Stimulated activated CD4-positive, alpha-beta T cell treated with anti-CD3 and anti-CD28 coated beads, Interleukin-4, amount 100 ng/mL, for 24 hours (primary cell): ENCODE results near the gene MYO15B.

Source experiments
- DNase-seq: peaks from one replicate; pipeline ENCODE4 v3.0.0-alpha.2; 2020

MYO15B gene

DNA sequence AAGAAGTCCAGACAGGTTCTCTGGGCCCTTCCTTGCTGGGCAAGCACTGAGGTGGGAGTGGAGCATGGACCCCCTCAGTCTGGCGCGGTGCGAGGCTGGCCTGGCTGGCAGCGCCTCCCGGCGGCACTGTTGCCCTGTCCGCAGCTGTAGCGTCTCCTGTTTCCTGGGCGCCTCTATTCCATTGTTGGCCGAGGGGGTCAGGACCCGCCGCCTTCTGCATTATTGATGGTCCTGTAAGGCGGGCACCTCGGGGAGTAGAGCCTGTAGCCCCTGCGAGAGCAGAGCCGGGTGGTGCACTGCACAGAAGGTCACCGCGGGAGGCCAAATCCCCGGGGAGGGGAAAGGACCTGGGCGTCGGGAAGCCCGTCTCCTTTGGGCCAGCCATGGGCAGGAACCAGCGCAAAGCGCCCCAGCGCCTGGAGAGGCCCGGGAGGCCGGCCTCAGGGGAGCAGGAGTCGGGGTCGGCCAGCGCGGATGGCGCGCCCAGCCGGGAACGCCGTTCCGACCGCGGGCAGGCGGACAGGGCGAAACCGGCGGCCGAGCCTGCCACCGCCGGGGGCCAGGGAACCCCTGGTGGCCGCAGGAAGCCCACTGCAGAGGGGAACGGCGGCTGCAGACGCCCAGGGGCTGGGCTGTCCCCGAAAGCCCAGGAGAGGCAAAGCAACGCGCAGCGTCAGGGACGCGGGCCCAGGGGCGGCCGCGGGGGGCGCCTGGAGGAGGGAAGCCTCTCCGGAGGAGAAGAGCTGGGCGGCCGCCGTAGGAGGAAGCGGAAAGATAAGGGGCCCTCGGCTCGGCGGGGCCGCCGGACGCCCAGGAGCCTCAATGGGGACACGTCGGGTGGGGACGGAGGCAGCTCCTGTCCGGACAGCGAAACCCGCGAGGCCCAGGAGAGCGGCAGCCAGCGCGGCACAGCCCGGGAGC lies at the start of gene MYO15B:
Gene MYO15B (plus strand): TSS at position 126 of the 921 bp plus-strand sequence. CDS start 258 bp downstream, at position 384.
- DNase-seq: peak; percentile 45

DNA sequence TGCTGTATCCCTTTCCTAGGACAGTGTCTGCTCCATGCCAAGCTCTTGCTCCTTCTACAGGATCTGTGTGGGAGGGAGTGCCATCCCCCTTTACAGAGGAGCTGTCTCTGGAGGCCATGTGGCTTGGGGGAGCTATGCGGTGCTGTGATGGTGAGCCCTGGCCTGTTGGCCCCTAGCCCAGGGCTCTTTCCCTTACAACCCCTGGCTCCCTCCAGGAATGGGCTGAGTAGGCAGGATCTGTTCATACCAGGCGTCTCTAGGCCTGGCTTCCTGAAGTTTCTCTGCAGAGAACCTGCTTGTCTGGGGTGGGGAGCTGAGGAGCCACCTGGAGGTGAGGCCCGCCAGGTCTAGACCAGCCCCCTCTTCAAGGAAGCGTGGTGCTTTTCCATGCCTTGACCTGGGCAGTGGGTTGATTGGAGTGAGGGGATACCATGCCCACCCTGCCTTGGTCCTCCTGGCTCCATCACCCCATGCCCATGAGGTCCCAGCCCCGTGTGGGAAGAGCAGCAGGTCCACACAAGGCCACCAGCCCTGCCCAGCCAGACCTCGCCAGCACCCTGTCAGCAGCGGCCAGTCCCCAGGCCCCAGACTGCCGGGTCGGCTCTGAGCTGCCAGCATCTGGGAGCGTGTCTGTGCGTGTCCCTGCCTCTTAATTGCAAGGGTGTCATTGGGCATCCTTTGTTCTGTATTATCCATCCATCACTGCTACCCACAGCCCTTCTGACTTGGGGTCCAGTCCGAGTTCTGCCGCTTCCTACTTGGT lies 47.5 kb upstream of the MYO15B start:
- no peak for DNase-seq

DNA sequence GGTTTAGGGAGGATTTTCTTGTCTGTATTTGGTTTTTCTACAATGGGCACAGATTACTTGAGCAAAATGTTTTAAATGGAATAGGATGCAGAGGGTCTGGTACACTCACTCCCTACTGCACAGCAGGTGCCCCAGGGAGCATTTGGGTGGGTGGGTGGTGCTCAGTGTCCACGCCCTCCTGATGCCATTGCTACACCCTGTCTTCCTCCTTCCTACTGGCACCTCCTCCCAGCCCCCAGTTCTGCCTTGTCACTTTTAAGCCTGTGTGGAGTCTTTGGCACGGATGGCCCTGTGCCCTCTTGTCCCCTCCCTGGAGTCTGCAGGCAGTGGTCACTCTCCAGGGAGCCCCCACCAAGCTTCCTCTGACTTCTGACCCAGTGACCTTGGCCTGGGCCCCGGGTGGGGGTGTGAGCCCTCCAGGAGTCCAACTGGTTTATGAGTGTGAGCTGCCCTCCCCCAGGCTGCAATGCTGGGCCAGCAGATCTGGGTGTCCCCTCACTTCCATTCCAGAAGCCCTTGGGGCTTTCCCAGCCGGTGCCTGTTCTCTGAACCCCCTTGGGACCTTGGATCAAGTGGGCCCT lies 46.6 kb upstream of the MYO15B start:
- DNase-seq: no peak

DNA sequence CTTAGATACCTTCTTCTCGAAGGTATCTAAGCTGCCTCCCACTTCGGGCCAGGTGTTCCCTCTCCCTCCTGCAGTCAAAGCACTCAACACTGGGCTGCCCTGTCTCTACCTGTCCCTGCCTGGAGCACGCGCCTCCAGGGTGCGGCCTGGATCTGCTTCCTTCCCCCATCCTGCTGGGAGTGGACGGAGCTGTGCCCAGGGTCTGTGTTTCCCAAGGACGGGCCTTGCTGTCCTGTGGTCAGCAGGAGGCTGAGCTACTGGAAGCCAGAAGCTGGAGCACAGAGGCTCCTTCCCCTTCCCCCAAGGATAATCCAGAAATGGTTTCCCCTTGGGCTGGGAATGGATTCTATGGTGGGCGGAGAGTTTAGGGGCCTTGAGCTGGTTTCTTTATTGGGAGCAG lies 45.4 kb upstream of the MYO15B start:
- no peak for DNase-seq

DNA sequence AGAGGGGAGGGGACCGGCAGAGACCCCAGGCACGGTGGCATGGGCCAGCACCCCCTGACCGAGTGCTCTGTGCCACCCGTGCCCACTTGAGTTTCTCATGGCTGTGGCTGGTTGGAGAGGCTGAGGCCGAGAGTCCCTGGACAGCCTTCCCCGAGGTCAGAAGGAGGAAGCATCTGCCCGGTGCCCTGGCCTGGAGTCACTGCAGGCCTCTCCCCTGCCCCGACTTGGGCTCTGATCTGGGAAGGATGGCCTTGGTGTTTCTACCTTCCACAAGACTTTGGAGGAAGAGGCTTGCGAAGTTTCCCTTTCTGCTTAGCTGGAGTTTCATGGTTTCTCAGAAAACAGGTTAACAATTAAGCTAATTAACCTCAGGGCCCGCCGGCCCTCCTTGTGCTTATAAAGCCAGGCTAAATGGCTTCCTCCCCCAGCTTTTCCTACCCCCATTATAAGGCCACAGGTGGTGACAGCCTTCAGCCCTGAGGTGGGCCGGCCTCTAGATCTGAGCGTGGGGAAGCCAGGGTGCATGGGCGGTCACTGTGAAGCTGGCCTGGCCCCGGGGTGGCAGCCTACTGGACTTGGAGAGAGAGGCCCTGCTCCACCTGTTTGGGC lies 44.8 kb upstream of the MYO15B start:
- DNase-seq: no peak

DNA sequence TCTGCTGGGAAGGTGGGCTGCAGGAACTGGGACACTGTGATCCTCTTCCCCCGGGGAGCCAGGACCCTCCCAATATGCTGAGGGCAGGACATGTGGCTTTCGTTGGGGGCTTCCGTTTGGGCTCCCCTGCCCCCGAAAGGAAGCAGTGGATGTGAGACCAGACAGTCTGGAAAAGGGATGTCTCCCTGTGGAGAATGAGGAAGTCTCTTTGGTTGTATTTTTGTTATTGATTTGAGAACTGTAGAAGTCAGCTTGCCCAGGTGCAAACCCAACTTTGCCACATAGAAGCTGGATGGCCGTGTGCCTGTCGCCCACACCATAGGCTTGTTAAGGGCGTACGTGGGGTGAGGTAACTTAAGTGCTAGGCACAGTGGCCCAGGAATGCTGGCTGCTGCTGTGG lies 43.4 kb upstream of the MYO15B start:
- DNase-seq: no peak

DNA sequence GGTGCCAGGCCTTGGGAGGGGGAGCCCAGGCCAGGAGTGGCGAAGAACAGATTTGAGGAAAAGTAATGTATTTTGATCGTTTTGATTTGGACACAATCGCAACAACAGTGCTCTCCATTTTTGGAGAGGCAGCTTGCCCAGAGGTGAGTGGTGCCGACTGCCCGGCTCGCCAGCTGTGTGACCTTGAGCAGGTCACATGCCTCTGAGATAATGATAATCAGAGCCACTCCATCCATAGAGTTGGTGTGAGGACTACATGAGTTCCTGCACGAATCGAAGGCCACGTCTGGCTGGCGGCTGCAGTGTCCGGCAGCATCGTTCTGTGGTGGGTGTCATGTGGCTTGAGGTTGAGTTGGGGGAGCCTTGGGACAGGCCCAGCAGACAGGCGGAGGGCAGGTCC lies 41.4 kb upstream of the MYO15B start:
- no peak for DNase-seq

DNA sequence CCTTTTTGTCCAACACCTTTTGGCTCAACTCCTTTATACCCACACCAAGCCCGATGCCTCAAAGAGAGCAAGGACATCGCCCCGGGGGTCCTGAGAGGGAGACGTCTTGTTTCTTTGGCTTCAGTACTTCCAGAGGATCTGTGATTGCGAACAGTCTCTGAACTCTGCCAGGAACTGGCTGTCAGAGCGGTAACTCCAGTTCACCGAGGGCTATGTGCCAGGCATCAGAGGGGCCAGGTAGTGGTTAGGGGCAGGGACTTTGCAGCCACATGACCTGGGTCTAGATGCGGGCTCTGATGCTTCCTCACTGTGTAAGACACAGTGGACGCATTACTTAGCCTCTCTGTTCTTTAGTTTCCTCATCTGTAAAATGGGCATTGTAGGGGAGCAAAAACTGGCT lies 40.5 kb upstream of the MYO15B start:
- DNase-seq: no peak

DNA sequence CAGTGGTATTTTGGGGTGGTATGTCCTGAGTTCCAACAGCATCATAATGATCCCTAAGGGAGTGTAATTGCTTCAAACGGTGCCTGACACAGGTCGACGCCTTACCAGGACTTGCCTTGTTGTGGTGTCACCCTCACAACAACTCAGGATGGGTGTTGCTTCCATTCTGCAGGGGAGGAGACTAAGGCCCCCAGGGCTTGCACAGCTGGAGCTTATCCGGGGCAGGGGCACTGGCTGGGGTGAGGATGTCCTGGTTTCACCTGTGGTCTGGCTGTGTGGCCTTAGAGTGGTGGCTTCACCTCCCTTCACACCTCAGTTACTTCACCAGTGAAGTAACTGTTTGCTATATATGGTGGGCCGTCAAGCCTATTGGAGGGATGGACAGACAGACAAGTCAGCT lies 38.8 kb upstream of the MYO15B start:
- DNase-seq: no peak

DNA sequence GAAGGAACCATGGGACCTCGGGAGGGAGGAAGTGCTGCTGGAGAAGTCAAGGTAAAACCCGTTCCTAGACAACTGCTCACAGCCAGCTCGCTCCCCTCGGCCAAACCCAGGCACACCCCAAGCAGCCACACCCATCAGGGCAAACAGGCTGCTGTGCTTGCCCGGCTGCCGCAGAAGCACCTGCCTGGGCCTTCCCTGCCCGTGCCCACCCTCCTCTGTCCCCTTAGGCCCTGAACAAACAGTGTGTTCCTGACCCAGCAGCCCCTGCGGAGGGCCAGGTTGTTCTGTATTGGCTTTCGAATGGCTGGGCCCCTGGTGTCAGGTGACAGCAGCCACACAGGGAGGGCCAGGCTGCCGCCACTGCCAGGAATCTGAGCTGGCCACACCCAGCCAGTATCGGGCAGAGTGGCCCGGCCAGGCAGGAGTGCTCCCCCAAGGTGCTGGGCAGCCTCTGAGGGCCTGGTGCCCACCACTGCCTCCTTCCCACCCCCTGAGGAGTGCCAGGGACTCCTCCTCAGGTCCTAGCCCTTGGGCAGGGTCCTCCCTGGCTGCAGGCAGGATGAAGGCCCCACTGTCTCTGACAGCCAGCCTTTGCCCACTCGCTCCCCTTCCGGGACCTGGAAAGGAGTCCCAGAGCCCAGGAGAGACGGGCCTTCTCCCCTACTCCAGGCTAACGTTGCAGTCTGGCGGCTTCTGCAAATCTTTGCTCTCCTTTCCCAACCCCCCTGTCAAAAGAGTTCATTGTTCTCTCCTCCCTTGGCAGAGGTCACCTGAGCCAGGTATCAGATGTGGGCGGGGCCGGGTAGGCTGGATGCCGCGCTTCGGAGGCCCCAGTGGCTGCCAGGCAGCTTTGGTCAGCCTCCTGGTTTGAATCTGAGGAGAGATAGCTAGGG lies 38.1 kb upstream of the MYO15B start:
- DNase-seq: no peak

DNA sequence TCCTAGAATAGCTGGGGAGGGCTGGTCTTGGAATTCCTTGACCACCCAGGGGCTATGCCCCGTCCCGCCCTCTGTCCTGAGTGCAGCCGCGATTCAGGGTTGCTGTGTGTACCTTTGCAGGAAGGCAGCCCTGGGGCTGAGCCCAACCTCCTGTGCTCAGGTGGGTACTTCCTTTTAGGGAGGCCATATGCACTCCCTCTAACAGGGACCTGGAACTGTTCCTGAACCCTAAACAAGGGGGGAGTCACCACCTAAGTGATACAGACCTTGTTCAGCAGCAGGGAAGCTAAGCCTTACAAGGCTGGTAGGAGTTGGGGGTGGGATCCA lies 37.5 kb upstream of the MYO15B start:
- DNase-seq: no peak

DNA sequence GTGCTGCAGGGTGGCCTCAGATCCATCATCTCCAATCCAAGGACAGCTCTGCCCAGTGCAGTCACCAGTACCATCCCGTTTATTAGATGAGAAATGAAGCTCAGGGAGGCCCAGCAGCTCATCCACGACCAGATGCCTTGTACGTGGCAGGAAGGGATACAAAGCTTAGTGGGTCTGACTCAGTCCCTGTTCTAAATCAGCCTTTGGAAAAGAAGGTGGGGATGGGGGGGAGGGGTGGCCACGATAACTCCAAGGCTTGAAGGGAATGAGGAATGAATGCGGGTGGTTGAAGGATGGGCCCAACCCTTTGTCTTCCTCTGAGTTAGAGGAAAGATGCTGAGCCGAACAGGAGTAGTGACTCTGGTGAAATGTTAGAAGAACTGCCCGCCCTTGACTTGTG lies 36.3 kb upstream of the MYO15B start:
- no peak for DNase-seq

DNA sequence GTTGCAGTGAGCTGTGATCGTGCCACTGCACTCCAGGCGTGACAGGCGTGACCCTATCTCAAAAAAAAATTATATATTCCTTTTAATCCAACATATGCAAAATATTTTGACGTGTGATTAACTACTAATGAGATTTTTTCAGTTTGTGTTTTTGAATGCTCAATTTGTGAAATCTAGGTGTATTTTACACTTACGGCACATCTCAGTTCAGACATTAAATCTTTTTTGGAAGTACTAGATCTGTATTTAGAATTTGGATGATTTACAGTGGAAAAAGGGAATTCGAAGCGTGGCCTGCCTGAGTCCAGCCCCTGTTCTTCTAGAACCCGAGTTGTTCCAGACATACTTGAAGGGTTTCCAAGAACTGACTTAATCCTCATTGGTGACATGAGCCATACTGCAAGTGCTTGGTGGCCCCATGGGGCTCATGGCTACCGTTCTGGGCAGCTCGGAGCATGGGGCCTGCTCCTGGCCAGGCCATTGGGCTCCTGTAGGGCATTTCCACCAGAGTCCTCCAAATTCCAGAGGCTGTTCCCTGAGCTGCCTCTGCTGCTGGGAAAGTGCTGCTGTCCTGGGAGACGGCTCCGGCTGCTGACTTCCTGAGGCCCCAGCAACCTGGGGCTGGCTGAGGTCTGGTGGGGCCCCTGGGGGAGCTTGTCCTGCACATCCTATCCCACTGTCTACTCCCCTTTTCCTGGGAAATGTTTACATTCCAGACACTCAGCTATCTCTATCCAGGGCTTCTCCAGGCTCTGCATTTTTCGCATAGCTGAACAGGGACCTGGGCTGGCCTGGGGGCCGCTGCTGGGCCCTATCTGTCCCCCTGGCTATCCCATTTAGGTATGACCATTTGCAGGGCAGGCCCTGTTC lies 34.9 kb upstream of the MYO15B start:
- no peak for DNase-seq

DNA sequence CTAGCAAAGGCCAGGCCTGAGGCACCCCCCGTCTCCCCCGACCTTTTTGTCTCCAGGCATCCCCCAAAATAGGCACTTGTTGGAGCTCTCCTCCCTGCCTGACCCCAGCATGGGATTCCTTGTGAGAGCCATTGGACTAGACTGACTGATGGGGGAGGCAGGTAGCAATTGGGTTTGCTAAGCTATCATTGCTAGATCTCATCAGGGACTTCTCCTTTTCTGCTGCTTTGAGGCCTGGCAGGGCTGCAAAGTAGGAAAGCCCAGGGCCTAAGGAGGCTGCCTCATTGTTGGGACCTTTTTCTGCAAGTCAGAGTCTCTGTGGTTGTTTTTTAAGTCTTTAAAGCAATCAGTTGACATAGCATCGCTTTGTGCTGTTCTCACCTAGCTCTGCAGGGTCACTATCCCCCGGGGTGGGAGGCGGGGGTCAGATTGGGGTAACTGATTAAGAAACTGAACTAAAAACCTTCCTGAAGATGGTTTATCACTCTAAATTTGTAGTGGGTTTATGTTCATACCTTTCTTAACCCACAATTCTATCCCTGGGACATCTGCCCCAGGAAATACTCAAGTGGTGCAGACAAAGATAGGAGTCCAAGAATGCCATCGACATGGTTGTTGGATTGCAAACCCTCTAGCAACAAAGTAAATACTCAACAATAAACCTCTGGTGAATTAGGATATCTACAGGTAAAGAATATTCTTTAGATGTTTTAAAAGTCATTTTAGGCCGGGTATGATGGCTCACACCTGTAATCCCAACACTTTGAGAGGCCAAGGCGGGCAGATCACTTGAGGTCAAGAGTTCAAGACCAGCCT lies 34.1 kb upstream of the MYO15B start:
- no peak for DNase-seq

DNA sequence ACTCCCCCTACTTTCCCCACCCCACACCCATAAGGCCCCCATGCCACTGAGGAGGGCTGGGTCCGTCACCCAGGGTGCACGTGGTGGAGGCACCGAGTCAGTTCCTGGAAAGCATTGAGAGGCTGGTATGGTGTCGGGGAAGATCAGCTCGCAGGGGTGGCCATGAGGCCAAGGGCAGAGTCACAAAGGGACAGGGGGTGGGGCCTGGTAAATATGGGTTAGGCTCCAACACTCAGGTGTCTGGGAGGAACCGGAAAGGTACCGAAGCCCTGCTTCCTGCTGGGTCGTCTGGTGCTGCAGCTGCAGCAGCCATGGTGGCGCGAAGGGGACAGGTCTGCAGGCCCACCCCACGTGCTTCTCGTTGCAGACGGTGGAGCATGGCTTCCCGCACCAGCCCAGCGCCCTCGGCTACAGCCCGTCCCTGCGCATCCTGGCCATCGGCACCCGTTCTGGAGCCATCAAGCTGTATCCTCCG lies 31.9 kb upstream of the MYO15B start:
- no peak for DNase-seq

DNA sequence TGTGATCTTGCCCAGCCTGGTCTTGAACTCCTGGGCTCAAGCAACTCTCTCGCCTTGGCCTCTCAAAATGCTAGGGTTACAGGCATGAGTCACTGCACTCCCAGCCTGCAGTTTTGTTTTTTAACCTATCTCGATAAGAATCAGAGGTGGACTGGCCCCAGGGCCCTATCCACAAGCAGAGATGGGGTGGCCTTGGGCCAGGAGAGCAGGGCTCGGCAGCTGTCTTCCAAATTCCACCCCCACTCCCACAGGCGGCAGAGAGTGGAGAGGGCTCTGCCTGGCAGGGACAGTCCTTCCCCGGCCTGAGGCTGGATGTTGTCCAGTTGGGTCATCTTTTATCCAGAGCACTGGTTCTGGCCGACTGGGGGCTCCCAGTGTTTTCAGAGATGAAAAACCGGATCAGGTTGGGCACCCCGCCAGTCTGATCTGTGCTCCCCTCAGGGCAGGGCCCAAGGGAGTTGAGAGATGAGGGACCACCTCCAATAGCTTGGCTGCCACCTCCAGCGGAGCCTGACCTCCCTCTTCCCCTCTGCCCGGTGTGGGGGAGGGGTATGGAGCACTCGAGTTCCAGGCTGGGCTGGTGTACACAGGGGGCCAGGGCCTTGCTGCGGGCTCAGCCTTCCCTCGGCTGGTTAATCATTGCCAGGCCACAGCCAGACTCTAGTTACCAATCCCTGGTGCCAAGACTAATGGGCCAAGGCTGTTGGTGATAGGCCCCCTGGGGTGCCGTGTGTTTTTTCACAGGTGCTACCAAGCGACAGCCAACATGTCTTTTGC lies 30.3 kb upstream of the MYO15B start:
- DNase-seq: no peak

DNA sequence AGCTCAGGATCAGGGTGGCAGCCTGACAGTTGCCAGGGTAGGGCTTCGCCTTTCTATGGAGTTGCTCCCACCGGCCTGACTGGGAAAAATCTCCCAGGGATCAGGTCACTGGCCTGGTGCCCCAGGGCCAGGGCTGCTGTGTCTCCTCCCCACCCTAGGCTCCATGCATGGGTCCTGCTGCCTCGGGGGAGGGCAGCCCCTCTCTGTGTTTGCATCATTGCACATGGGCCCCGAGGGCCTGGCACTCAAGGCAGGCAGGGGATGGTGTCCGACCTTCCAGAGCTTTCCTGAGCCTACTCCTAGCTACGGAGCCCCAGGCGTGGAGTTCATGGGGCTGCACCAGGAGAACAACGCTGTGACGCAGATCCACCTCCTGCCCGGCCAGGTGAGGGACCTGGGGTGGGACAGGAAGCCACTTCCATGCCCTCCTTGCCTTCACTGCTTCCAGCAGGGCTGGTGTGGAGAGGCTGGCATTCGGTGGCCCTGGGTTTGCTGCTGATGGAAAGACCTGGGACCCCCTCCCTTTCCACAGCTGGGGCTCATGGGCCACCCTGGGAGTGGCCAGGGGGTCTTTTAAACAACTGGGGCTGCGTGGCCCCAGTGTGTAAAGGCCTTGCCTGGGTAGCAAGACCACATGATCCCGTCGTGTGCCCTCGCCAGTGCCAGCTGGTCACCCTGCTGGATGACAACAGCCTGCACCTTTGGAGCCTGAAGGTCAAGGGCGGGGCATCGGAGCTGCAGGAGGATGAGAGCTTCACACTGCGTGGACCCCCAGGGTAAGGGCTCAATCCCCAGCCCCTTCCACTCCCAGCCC lies 29.5 kb upstream of the MYO15B start:
- DNase-seq: no peak

DNA sequence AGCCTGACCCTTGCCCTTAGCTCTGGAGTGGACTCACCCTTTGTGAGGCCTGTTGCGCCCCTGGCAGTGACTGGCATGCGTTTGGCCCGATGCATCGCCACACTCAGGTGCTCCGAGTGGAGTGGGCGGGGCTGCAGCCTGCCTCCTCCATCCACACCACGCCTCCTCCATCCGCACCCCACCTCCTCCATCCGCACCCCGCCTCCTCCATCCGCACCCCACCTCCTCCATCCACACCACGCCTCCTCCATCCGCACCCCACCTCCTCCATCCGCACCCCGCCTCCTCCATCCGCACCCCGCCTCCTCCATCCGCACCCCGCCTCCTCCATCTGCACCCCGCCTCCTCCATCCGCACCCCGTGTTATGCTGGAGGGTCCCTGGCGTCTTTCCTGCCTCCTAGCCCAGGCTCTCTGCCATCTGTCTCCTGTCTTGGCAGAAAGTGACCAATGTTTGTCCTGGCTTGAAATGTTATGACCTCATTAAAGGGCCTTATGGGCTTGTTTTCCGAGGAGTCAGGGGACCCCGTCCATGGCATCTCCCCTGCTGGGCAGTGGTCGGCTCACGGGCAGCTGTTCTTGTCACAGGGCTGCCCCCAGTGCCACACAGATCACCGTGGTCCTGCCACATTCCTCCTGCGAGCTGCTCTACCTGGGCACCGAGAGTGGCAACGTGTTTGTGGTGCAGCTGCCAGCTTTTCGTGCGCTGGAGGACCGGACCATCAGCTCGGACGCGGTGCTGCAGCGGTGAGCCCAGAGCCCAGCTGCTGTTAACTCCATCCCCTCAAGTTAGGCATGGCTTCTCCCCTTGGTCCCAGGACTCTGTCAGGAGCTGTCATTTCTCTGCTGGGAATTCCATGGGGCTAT lies 28.7 kb upstream of the MYO15B start:
- no peak for DNase-seq
